Right cardiac atrium (tissue), 5 donors: Measurements from ENCODE around the gene CRY1. TPM values are rescaled to one million over a fixed set of nuclear protein-coding genes. Genes with fewer than 3 reads are reported as not detected.

Experiments
- ATAC-seq, 2 donors: fragments of 200-7000 bp; cut with Tn5 transposase; one replicate each; pipeline versions ENCODE4 v1.8.0 to v1.9.1; 2020; ENCODE audit warnings: moderate library complexity in 2 of 2, mild to moderate bottlenecking in 1 of 2
- DNase-seq, 3 donors: peaks; one replicate each; pipeline ENCODE4 v3.0.0-alpha.2; 2020
- H3K27ac ChIP-seq: one replicate; pipeline ENCODE4 v1.5.1; 2013; ENCODE audit warnings: mild to moderate bottlenecking, low read length, control low read depth, moderate library complexity
- H3K27me3 ChIP-seq: one replicate; pipeline ENCODE4 v1.6.1; 2013; ENCODE audit not compliant: control insufficient read depth, insufficient read depth
- H3K4me1 ChIP-seq: one replicate; pipeline ENCODE4 v1.6.1; 2013; ENCODE audit warnings: low read length; ENCODE audit not compliant: control insufficient read depth, insufficient read depth
- H3K4me3 ChIP-seq: one replicate; pipeline ENCODE4 v1.5.1; 2013; ENCODE audit warnings: low read length, control low read depth
- H3K9me3 ChIP-seq: one replicate; pipeline ENCODE4 v1.6.1; 2013; ENCODE audit warnings: low read length; ENCODE audit not compliant: control insufficient read depth
- WGBS: extraction: QIAGEN DNeasy Blood & Tissue Kit; methylation state at CpG from one replicate; pipeline ENCODE4 v1.1.7; 2013; 5-methylcytosine and 5-hydroxymethylcytosine counted together
- intact Hi-C, 4 donors: fragments of 100-400 bp; cut with DNase I; formaldehyde crosslinking; loops; one replicate each; pipeline versions ENCODE4 v1.11.0 to v1.14.0; 2022 to 2023
- polyA plus RNA-seq: library from polyadenylated mRNA; stranded (reverse); fragments of 200-250 nt; gene quantifications from one replicate; pipeline ENCODE4 v1.2.3, GENCODE V29; 2013
- total RNA-seq, 4 donors: library from RNA; stranded (reverse); fragmentation: NEBNext Ultra II Directional; extraction: Animal tissue kit (Norgen Biotek cat#: 25700); gene quantifications; one replicate each; pipeline ENCODE4 v1.2.1, GENCODE V29; 2021
- donor health status: healthy with polysubstance abuse.
- donor health status: DM: no; HTN: yes; CAD: no.
- donor health status: DM: no; HTN: no; CAD: no.
- donor health status: DM: no; HTN: yes; CAD: no; lungs with severe emphysema.
- donor health status: DM: yes; HTN: yes; CAD: no.

CRY1 gene
- total and polyA plus RNA-seq, 5 donors: 6.9 to 26.8 (median 12.8) TPM

- H3K4me1 ChIP-seq: no peaks in the 10 kb centered on the region
- H3K27me3 ChIP-seq: no peaks in the 10 kb centered on the region
- H3K4me3 ChIP-seq: no peak overlapping the region
- WGBS: 59% methylated on average over 6 of the region's 6 CpGs
- no peak overlapping the region for H3K27ac ChIP-seq
- ATAC-seq (no peak), DNase-seq (no peak)
- intact Hi-C loops: no loop called here
- no peaks in the 10 kb centered on the region for H3K9me3 ChIP-seq
Measured at GRCh38 chr12:107127482-107128430, 34.4 kb upstream of the CRY1 start.

- intact Hi-C loops: no loop called here
- WGBS: 64% methylated on average over 5 of the region's 5 CpGs
- Histone ChIP-seq H3K4me3 (no peak overlapping the region), H3K27me3 (no peaks in the 10 kb centered on the region), H3K4me1 (no peaks in the 10 kb centered on the region), H3K27ac (no peak overlapping the region), H3K9me3 (no peaks in the 10 kb centered on the region)
- DNase-seq: no peak
- ATAC-seq: no peak
Measured at GRCh38 chr12:107126796-107127481, 33.6 kb upstream of the CRY1 start.

GRCh38 chr12:107125833-107126232, 32.5 kb upstream of the CRY1 start:
- H3K9me3 ChIP-seq: no peaks in the 10 kb centered on the region
- WGBS: 46% methylated on average over 3 of the region's 3 CpGs

GRCh38 chr12:107122452-107122958, 29.2 kb upstream of the CRY1 start:
- Histone ChIP-seq H3K9me3 (no peaks in the 10 kb centered on the region), H3K27ac (no peak overlapping the region), H3K4me1 (no peaks in the 10 kb centered on the region), H3K27me3 (no peaks in the 10 kb centered on the region), H3K4me3 (no peak overlapping the region)
- intact Hi-C loops: no loop called here
- DNase-seq: no peak
- WGBS: 42% methylated on average over 3 of the region's 3 CpGs
- ATAC-seq: no peak

More at GRCh38 chr12:107125833-107126232, 32.5 kb upstream of the CRY1 start:
- Histone ChIP-seq H3K4me1 (no peaks in the 10 kb centered on the region), H3K4me3 (no peak overlapping the region), H3K27ac (no peak overlapping the region), H3K27me3 (no peaks in the 10 kb centered on the region)
- no peak for DNase-seq
- no peak for ATAC-seq
- intact Hi-C loops: no loop called here

- ATAC-seq (no peak), DNase-seq (no peak)
- Histone ChIP-seq H3K9me3 (no peaks in the 10 kb centered on the region), H3K27me3 (no peaks in the 10 kb centered on the region), H3K4me1 (no peaks in the 10 kb centered on the region), H3K4me3 (no peak overlapping the region), H3K27ac (no peak overlapping the region)
- WGBS: 80% methylated on average over 3 of the region's 3 CpGs
- intact Hi-C loops: no loop called here
Measured at GRCh38 chr12:107119091-107119490, 25.7 kb upstream of the CRY1 start.

GRCh38 chr12:107118624-107119023, 25.3 kb upstream of the CRY1 start:
- no peaks in the 10 kb centered on the region for H3K4me1 ChIP-seq
- no peaks in the 10 kb centered on the region for H3K27me3 ChIP-seq
- no peak for ATAC-seq
- intact Hi-C loops: no loop called here
- no peak for DNase-seq
- no peak overlapping the region for H3K27ac ChIP-seq
- no peak overlapping the region for H3K4me3 ChIP-seq
- WGBS: 89% methylated on average over 4 of the region's 4 CpGs
- no peaks in the 10 kb centered on the region for H3K9me3 ChIP-seq

GRCh38 chr12:107115119-107115518, 21.8 kb upstream of the CRY1 start:
- no peak for ATAC-seq
- H3K4me1 ChIP-seq: no peaks in the 10 kb centered on the region
- H3K9me3 ChIP-seq: no peaks in the 10 kb centered on the region
- no peak overlapping the region for H3K4me3 ChIP-seq
- no peaks in the 10 kb centered on the region for H3K27me3 ChIP-seq
- H3K27ac ChIP-seq: no peak overlapping the region
- no peak for DNase-seq
- WGBS: 92% methylated on average over 2 of the region's 2 CpGs
- intact Hi-C loops: no loop called here

GRCh38 chr12:107111314-107111713, 18.0 kb upstream of the CRY1 start:
- intact Hi-C loops: no loop called here
- no peaks in the 10 kb centered on the region for H3K27me3 ChIP-seq
- no peak overlapping the region for H3K4me3 ChIP-seq
- H3K4me1 ChIP-seq: no peaks in the 10 kb centered on the region
- ATAC-seq: no peak
- H3K27ac ChIP-seq: no peak overlapping the region
- no peak for DNase-seq
- no peaks in the 10 kb centered on the region for H3K9me3 ChIP-seq

- DNase-seq: no peak
- intact Hi-C loops: no loop called here
- H3K9me3 ChIP-seq: no peaks in the 10 kb centered on the region
- H3K27me3 ChIP-seq: no peaks in the 10 kb centered on the region
- H3K27ac ChIP-seq: no peak overlapping the region
- H3K4me3 ChIP-seq: no peak overlapping the region
- no peaks in the 10 kb centered on the region for H3K4me1 ChIP-seq
- WGBS: 68% methylated on average over 12 of the region's 12 CpGs
- ATAC-seq: peak in 1 of 2 donors; percentile 29
Measured at GRCh38 chr12:107109726-107110719, 16.7 kb upstream of the CRY1 start.

GRCh38 chr12:107108995-107109508, 15.7 kb upstream of the CRY1 start:
- WGBS: 85% methylated on average over 8 of the region's 8 CpGs
- H3K9me3 ChIP-seq: no peaks in the 10 kb centered on the region
- H3K4me1 ChIP-seq: no peaks in the 10 kb centered on the region
- no peak for ATAC-seq
- no peak overlapping the region for H3K4me3 ChIP-seq
- intact Hi-C loops: no loop called here
- no peak overlapping the region for H3K27ac ChIP-seq
- no peaks in the 10 kb centered on the region for H3K27me3 ChIP-seq
- DNase-seq: no peak
